Effector memory CD8-positive, alpha-beta T cell (primary cell): ENCODE measurements around the gene GALNT2.

Experiments
- ATAC-seq: fragments of 150-1000 bp; cut with Tn5 transposase; replicated peaks from 2 replicates; pipeline ENCODE4 v1.10.0; 2021; ENCODE audit warnings: mild to moderate bottlenecking, moderate library complexity
- DNase-seq, 3 experiments: peaks; one replicate each; pipeline ENCODE4 v3.0.0; 2021
- H3K27ac Mint-ChIP-seq, 2 donors: one replicate each; pipeline ENCODE4 v1.8.0; 2022; ENCODE audit warnings: mild to moderate bottlenecking in 2 of 2, mixed read lengths in 2 of 2, moderate library complexity in 2 of 2
- H3K27me3 Mint-ChIP-seq, 2 donors: one replicate each; pipeline ENCODE4 v1.8.0; 2022; ENCODE audit warnings: mixed read lengths in 2 of 2
- H3K36me3 Mint-ChIP-seq: one replicate; pipeline ENCODE4 v1.8.0; 2022; ENCODE audit warnings: mild to moderate bottlenecking, moderate library complexity, mixed read lengths; ENCODE audit not compliant: insufficient read depth
- H3K4me1 Mint-ChIP-seq, 2 donors: one replicate each; pipeline ENCODE4 v1.8.0; 2022; ENCODE audit warnings: low read depth in 2 of 2, mixed read lengths in 2 of 2
- H3K4me3 Mint-ChIP-seq, 2 donors: one replicate each; pipeline ENCODE4 v1.8.0; 2022; ENCODE audit warnings: mild to moderate bottlenecking in 2 of 2, mixed read lengths in 2 of 2, moderate library complexity in 2 of 2
- H3K9me3 Mint-ChIP-seq, 2 donors: one replicate each; pipeline ENCODE4 v1.8.0; 2022; ENCODE audit warnings: mixed read lengths in 2 of 2

The GALNT2 gene

GRCh38 chr1:230206976-230207375 lies 139.9 kb downstream of the GALNT2 start:
- no peaks in the 10 kb centered on the region for H3K9me3 Mint-ChIP-seq
- H3K27me3 Mint-ChIP-seq = no peaks in the 10 kb centered on the region
- no peak overlapping the region for H3K4me3 Mint-ChIP-seq
- peak overlapping the region in 1 of 2 donors; percentile 38 for H3K27ac Mint-ChIP-seq
- H3K4me1 Mint-ChIP-seq = peaks cover 26 to 29% of the 10 kb centered on the region in 2 donors
- ATAC-seq (no peak), DNase-seq (no peak)
- H3K36me3 Mint-ChIP-seq = peaks cover 14% of the 10 kb centered on the region

DNA sequence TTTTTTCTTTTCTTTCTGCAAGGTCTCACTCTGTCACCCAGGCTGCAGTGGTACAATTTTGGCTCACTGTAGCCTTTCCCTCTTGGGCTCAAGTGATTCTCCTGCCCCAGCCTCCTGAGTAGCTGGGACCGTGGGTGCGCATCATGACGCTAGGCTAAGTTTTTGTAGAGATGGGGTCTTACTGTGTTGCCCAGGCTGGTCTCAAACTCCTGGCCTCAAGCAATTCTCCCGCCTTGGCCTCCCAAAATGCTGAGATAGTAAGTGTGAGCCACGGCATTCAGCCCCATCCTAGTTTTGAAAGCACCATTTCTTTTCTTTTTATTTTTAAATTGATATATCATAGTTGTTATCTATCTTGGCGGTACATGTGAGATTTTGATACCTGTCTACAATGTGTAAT lies 140.6 kb downstream of the GALNT2 start:
- Mint-ChIP-seq H3K4me3 (no peak overlapping the region), H3K4me1 (peaks cover 32 to 35% of the 10 kb centered on the region in 2 donors), H3K27me3 (no peaks in the 10 kb centered on the region), H3K9me3 (no peaks in the 10 kb centered on the region), H3K27ac (peak overlapping the region; percentile 51 to 93), H3K36me3 (peaks cover 14% of the 10 kb centered on the region)
- DNase-seq (no peak), ATAC-seq (no peak)

GRCh38 chr1:230208619-230209261 lies 141.7 kb downstream of the GALNT2 start:
- peak; percentile 74 for ATAC-seq
- Mint-ChIP-seq H3K27me3 (no peaks in the 10 kb centered on the region), H3K27ac (peak overlapping the region; percentile 51 to 93), H3K9me3 (no peaks in the 10 kb centered on the region), H3K4me1 (peaks cover 36 to 46% of the 10 kb centered on the region in 2 donors), H3K4me3 (peak overlapping the region; percentile 22 to 28), H3K36me3 (peaks cover 14% of the 10 kb centered on the region)
- DNase-seq = peak; percentile 10 to 42 (median 16)

DNA sequence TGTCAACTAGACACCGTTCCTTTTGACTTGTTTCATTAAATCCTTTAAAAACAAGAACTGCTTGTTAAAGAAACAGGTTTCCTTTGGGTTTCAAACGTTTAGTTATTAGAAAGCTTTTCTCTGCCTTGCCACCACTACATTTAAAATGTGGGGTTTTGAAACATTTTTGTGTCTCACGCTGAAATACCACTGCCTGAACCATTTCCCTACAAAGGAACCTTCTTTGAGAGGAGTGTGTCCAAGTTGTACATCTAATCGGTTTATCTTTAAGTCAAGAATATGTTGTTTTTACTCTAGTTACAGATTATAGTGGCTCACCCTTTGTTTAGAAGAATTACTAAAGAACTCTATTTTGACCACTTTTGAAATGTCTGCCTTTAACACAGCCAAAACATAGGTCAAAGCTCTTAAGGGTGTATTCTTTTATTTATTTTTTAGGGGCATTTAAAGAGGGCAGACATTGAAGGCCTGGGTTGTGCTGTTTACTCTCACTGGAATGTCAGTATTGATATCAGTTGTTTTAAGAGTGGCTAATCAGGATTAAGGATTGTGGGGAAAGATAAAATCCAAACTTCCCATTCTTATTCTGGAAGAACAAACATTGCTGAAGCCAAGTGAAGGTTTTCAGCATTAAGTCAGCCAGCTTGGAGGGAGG lies 143.4 kb downstream of the GALNT2 start:
- H3K4me3 Mint-ChIP-seq = peak overlapping the region in 1 of 2 donors; percentile 14
- H3K27me3 Mint-ChIP-seq = no peaks in the 10 kb centered on the region
- H3K9me3 Mint-ChIP-seq = no peaks in the 10 kb centered on the region
- no peak for DNase-seq
- peaks cover 2% of the 10 kb centered on the region for H3K36me3 Mint-ChIP-seq
- peak overlapping the region; percentile 51 to 93 for H3K27ac Mint-ChIP-seq
- H3K4me1 Mint-ChIP-seq = peaks cover 38 to 47% of the 10 kb centered on the region in 2 donors
- no peak for ATAC-seq

- H3K27ac Mint-ChIP-seq = peak overlapping the region; percentile 51 to 93
- peaks cover 38 to 47% of the 10 kb centered on the region in 2 donors for H3K4me1 Mint-ChIP-seq
- H3K36me3 Mint-ChIP-seq = peaks cover 2% of the 10 kb centered on the region
- no peaks in the 10 kb centered on the region for H3K9me3 Mint-ChIP-seq
- DNase-seq = no peak
- no peak for ATAC-seq
- no peaks in the 10 kb centered on the region for H3K27me3 Mint-ChIP-seq
- H3K4me3 Mint-ChIP-seq = no peak overlapping the region
These were observed 143.9 kb downstream of the GALNT2 start for GRCh38 chr1:230210981-230211336.

GRCh38 chr1:230211436-230212145 lies 144.6 kb downstream of the GALNT2 start:
- H3K4me3 Mint-ChIP-seq = peak overlapping the region; percentile 26 to 70
- peaks cover 2% of the 10 kb centered on the region for H3K36me3 Mint-ChIP-seq
- no peaks in the 10 kb centered on the region for H3K9me3 Mint-ChIP-seq
- H3K27me3 Mint-ChIP-seq = no peaks in the 10 kb centered on the region
- H3K4me1 Mint-ChIP-seq = peaks cover 38 to 47% of the 10 kb centered on the region in 2 donors
- peak overlapping the region; percentile 51 to 79 for H3K27ac Mint-ChIP-seq
- ATAC-seq (no peak), DNase-seq (no peak)

GRCh38 chr1:230212405-230212936 lies 145.4 kb downstream of the GALNT2 start:
- Mint-ChIP-seq H3K27ac (peak overlapping the region; percentile 51 to 79), H3K27me3 (no peaks in the 10 kb centered on the region), H3K4me3 (peak overlapping the region; percentile 26 to 70), H3K36me3 (peaks cover 2% of the 10 kb centered on the region), H3K4me1 (peaks cover 38 to 47% of the 10 kb centered on the region in 2 donors), H3K9me3 (no peaks in the 10 kb centered on the region)
- ATAC-seq (peak; percentile 29), DNase-seq (peak in 1 of 3 experiments; percentile 11)

DNA sequence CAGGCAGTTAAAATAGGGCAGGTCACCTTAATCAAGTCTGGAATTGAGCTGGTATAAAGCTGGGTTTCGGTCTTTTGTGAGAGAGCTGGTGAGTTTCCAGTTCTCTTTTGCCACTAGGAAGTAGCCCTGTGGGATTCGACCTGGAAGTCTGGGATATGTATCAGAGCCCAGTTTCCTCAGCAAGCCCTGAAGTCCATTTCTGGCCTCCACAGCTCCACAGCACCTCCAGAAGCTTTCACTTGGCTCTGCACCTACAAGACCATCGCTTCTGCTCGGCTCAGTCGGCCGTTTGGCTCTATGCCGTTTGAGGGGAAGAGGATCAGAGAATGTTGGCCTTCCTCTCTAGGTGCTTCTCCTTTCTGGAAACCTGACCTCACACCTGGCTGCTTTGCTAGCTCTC lies 148.0 kb downstream of the GALNT2 start:
- DNase-seq (no peak), ATAC-seq (no peak)
- Mint-ChIP-seq H3K9me3 (no peaks in the 10 kb centered on the region), H3K27me3 (no peaks in the 10 kb centered on the region), H3K4me1 (peaks cover 30 to 39% of the 10 kb centered on the region in 2 donors), H3K36me3 (no peaks in the 10 kb centered on the region), H3K4me3 (no peak overlapping the region), H3K27ac (peak overlapping the region in 1 of 2 donors; percentile 79)

DNA sequence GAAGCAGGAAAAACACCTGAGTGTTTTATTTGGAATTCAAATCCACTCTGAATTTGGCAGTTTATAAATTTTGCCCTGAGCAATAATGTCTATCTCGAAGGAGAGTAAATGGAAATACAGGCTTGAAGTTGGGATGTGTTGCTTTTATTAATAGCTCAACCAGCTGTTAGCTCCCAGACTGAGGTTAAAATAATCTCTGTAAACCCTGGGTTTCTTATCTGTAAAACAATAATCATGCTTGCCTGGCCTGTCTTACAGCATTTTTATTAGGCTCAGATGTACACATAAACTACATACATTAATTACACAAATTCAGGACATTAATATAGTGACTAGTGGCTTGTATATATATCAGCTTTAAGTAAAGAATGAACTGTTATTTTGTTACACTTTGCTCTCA lies 148.5 kb downstream of the GALNT2 start:
- Mint-ChIP-seq H3K27ac (no peak overlapping the region), H3K4me1 (peaks cover 30 to 36% of the 10 kb centered on the region in 2 donors), H3K9me3 (no peaks in the 10 kb centered on the region), H3K27me3 (no peaks in the 10 kb centered on the region), H3K4me3 (no peak overlapping the region), H3K36me3 (no peaks in the 10 kb centered on the region)
- ATAC-seq (no peak), DNase-seq (no peak)

GRCh38 chr1:230216896-230217295 lies 149.9 kb downstream of the GALNT2 start:
- Mint-ChIP-seq H3K4me3 (no peak overlapping the region), H3K4me1 (peaks cover 26 to 33% of the 10 kb centered on the region in 2 donors), H3K27me3 (no peaks in the 10 kb centered on the region), H3K27ac (no peak overlapping the region), H3K36me3 (no peaks in the 10 kb centered on the region), H3K9me3 (no peaks in the 10 kb centered on the region)
- DNase-seq (no peak), ATAC-seq (no peak)

DNA sequence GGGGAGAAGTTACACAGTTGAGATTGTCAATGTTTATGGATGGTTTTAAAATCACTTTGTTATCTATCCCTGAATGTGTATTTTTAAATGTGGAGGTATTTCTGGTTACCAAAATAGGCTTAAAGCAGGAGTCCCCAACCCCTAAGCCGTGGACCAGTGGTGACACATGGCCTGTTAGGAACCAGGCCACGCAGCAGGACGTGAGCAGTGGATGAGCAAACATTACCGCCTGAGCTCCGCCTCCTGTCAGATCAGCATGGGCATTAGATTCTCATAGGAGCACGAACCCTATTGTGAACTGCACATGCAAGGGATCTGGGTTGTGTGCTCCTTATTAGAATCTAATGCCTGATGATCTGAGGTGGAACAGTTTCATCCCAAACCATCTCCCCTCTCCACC lies 151.6 kb downstream of the GALNT2 start:
- Mint-ChIP-seq H3K27me3 (no peaks in the 10 kb centered on the region), H3K27ac (no peak overlapping the region), H3K9me3 (no peaks in the 10 kb centered on the region), H3K36me3 (no peaks in the 10 kb centered on the region), H3K4me1 (peaks cover 14 to 24% of the 10 kb centered on the region in 2 donors), H3K4me3 (no peak overlapping the region)
- ATAC-seq (no peak), DNase-seq (no peak)

GRCh38 chr1:230219174-230220067 lies 152.4 kb downstream of the GALNT2 start:
- no peaks in the 10 kb centered on the region for H3K27me3 Mint-ChIP-seq
- DNase-seq (no peak), ATAC-seq (no peak)
- no peak overlapping the region for H3K4me3 Mint-ChIP-seq
- peaks cover 13 to 26% of the 10 kb centered on the region in 2 donors for H3K4me1 Mint-ChIP-seq
- peak overlapping the region in 1 of 2 donors; percentile 64 for H3K27ac Mint-ChIP-seq
- H3K36me3 Mint-ChIP-seq = no peaks in the 10 kb centered on the region
- H3K9me3 Mint-ChIP-seq = no peaks in the 10 kb centered on the region

DNA sequence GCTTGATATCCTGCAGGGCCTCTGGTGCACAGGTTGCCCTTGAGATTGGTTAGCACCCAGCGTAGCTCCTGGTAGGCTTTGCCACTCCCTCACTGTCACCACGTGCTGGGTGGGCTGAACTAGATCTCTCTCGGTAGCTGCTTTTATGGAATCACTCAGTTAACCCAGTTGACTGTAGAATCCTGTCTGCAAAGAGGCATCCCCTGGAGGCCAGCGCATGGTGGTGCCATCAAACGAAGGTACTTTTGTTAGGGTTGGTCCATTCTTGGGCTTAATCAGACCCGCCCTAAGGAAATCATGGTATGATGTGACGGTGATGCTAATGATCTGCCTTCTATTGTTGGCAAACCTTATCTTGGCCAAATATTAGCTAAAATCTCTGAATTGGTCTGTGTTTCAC lies 153.4 kb downstream of the GALNT2 start:
- Mint-ChIP-seq H3K4me1 (peaks cover 12 to 26% of the 10 kb centered on the region in 2 donors), H3K27me3 (no peaks in the 10 kb centered on the region), H3K27ac (no peak overlapping the region), H3K4me3 (no peak overlapping the region), H3K9me3 (no peaks in the 10 kb centered on the region), H3K36me3 (no peaks in the 10 kb centered on the region)
- no peak for ATAC-seq
- DNase-seq = no peak
